HG03025 (cell line): ENCODE data around the gene RBP3.

Experiments
- ATAC-seq: cut with Tn5 transposase; IDR thresholded peaks from one replicate; pipeline ENCODE4 v1.9.1; 2021; ENCODE audit warnings: mild to moderate bottlenecking, moderate library complexity; ENCODE audit not compliant: unreplicated experiment, low FRiP score

The RBP3 gene

DNA sequence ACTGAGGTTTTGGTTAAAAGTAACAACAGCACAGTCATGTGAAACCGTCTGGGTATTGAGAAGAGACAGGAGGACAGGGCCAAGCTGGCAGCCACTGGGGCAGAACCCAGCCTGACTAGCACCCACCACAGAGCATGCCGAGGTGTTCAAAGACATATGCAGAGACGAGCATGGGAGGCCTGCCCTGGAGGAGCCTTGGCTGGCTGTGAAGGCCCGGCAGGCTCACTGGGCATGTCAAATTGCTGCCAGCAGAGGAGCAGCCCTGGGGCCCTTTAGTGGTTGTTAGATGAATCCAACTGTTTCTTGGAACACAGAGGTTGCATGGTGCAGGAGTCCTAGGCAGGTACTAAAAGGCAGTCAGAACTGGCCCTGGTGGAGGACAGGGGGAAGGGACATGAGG, 30.9 kb upstream of the RBP3 start:
- ATAC-seq, result no peak

DNA sequence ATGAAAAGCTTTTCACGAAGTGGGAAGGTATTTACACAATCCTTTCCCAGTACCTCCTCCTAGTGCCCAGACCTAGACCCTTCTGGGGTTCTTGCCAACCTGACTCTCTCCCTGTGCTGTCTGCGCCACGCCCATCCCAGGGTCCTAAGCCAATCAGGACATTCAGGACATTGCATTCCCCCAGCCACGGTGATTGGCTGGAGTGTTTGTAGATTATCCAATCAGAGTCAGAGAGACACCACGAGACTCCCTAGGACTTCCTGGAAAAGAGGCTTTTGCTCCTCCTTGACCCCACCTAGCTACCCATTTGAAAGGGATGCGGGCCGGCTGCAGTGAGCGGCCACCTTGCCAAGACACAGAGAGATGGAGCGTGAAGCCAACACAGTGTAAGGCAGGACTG, 29.5 kb upstream of the RBP3 start:
- no peak for ATAC-seq

DNA sequence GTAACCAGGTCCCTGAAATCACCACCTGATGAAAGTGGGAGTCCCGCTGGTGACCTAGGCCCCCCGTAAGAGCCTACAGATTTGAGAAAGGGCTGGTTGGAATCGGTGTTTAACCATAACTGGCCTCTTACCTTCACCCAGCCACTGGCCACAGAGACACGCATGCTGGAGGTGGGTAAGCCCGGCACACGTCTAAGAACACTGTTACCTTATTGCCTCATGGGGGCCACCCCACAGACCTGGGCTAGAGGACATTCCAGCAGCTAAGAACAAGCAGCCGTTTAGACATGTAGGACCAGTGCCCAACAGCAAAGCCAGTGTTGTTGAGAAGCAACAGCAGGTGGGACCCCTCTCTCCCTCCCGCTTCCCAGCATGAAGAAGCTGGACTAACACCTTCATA, 28.4 kb upstream of the RBP3 start:
- ATAC-seq, result no peak

DNA sequence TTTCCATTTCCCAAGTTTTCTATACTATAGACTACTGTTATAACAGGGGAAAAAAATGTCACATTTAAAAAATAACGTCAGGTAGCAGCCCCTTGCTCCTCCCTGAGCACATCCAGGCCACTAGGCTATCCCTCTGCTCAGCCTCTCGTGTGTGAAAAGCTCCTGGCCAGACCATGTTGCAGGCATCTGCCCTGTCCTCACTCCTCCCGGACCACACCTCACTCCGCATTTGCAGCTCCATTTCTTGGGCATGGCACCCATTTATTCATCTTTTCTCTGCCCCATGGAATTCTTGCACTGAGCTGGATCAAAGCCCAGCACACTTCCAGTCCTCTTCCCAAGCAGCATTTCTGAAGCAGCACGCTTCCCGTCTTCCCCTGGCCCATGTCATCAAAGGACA, 27.4 kb upstream of the RBP3 start:
- ATAC-seq, result no peak

DNA sequence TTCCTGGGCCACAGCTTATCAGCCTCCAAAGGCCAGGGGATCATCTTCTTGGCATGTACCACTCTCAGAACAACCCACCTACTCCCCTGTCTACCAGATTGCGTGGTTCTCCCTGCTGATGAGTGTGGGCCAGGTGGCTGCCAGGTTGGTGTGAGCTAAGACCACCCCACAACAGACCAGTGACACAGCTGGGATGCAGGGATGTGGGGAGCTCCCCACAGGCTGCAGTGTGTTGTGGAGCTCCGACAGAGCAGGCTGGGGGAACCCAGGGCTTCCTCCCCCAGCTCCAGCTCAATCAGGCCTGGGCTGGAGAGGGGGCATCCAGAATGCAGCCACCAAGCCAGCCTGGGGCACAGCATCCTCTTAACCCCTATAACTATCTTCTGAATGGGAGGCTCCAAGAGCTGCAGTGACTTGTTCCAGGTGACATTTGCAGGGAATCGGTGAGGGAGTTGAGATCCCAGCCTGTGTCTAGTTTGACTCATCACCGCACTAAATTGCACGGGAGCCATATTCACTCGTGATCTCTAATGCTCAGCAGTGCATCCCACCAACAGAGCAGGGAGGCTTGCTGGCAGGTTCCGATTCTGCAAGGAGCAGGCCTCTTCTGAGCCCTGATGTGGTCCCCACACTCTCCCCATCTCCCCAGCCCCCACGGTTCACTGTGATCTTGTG, 26.5 kb upstream of the RBP3 start:
- no peak for ATAC-seq

DNA sequence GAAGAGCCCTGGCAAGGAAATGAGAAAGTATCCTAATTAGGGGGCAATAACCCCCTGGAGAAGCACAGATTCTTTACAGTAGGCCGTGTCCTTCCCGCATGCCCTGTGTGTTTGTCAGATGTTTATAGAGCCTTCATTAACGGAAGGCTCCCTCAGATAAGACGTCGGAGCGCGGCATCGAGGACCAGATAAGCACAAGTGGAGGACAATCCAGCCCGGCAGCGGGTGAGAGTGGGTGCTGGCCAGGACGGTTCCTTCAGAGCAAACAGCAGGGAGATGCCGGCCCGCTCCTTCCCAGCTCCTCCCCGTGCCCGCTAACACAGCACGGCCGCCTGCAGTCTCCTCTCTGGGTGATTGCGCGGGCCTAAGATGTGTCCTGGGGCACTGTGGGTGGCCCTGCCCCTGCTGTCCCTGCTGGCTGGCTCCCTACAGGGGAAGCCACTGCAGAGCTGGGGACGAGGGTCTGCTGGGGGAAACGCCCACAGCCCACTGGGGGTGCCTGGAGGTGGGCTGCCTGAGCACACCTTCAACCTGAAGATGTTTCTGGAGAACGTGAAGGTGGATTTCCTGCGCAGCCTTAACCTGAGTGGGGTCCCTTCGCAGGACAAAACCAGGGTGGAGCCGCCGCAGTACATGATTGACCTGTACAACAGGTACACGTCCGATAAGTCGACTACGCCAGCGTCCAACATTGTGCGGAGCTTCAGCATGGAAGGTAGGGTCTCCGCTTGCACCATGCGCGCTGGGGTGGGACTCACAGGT, 25.7 kb upstream of the RBP3 start, which contains the start of gene GDF2:
GDF2 (plus strand) TSS at position 155 of the 762 bp plus-strand sequence; CDS start at position 370, 215 bp downstream.
- ATAC-seq, result no peak

DNA sequence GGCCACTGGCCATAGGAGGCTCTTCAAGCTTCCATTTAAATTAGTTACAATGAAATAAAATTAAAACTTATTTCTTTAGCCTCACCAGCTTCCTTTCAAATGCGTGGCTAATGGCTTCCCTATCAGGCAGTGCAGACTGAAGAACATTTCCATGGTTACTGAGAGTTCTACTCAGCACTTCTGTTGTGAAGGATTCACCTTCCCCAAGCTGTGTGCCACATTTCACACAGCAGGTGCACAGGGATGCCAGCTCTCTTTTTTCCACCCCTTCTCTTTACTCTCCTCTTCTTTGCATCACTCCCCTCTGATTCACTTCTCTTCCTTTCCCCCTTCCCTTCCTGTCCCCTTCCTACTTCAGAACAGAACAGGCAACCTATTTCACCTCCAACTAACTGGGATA, 25.1 kb upstream of the RBP3 start:
- no peak for ATAC-seq

DNA sequence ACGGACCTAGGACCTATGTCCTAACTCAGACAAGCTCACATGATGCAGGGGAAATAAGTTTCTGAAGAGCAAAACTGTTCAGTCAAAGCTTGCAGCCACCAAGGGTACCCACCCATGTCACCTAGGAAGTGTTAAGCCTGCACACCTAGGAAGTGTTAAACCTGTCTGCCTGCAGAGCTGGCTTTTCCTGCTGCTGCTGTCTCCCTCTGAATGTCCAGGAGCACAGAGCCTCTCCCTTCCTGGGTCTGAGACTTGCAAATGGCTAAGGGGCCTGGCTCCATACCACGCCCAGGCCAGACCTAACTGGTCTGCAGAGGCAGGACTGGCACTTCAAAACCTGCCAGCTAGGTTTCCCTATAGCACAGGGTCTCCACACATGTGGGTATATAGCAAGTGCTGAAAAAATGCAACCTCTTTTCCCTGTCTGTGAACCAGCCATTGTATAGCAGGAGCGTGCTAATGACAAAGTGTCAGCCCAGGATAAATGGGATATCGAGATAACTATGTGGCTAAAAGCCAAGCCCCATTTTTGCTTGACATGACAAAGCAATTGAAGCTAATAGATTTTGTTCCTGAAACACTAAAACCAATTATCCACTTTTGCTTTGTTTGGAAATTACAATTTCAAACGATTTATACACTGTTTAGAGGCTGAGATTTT, 24.4 kb upstream of the RBP3 start:
- ATAC-seq, result no peak

DNA sequence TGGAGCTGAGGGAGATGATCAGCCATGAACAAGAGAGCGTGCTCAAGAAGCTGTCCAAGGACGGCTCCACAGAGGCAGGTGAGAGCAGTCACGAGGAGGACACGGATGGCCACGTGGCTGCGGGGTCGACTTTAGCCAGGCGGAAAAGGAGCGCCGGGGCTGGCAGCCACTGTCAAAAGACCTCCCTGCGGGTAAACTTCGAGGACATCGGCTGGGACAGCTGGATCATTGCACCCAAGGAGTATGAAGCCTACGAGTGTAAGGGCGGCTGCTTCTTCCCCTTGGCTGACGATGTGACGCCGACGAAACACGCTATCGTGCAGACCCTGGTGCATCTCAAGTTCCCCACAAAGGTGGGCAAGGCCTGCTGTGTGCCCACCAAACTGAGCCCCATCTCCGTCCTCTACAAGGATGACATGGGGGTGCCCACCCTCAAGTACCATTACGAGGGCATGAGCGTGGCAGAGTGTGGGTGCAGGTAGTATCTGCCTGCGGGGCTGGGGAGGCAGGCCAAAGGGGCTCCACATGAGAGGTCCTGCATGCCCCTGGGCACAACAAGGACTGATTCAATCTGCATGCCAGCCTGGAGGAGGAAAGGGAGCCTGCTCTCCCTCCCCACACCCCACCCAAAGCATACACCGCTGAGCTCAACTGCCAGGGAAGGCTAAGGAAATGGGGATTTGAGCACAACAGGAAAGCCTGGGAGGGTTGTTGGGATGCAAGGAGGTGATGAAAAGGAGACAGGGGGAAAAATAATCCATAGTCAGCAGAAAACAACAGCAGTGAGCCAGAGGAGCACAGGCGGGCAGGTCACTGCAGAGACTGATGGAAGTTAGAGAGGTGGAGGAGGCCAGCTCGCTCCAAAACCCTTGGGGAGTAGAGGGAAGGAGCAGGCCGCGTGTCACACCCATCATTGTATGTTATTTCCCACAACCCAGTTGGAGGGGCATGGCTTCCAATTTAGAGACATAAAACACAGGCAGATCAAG, 22.6 kb upstream of the RBP3 start:
- no peak for ATAC-seq

DNA sequence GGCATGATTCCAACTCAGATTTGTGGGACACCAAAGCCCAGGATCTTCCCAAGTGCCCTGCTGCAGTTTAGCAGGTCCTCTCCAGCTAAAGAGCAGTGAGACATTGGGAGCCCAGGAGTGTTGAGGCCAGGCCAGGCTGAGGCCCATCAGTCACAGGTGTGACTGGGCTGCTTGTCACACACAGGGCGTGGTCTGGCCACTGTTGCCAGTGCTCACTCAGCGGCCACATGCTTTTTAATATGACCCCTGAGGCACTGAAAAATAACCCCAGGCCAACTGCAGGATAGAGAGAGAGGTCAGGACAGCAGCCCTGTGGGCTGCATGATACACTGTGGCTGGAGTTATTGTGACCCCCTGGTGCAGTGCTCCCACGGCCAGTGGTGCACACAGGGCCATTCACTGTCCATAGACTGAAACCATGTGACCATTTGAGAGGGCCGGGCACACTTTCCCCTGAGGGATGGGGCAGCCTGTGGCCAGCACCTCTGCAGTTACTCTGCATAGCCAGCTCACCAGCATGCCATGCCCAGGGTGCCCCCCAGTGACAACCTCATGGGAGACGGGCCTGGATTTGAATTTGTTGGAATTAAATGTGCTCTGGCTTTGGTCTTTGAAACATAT, 21.7 kb upstream of the RBP3 start:
- ATAC-seq, result no peak

DNA sequence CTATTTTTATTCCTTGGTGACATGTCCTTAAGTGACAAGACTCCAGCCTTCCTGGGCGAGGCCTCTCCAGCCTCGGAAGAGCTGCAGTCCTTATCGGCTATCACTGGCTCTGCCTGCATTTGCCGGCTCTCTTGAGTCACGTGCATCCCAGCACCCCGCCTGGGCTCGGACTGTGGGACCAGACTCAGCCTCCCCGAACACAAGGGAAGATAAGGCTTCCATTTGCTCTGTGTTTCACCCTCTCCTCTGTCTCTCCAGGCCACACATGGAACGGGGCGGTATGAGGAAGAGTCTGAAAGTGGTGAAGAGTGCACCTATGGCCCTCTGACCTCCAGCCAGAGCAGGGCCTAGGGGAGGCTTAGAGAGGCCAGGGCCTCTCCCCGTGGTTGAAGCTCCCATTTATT, 21.2 kb upstream of the RBP3 start:
- ATAC-seq, result no peak

DNA sequence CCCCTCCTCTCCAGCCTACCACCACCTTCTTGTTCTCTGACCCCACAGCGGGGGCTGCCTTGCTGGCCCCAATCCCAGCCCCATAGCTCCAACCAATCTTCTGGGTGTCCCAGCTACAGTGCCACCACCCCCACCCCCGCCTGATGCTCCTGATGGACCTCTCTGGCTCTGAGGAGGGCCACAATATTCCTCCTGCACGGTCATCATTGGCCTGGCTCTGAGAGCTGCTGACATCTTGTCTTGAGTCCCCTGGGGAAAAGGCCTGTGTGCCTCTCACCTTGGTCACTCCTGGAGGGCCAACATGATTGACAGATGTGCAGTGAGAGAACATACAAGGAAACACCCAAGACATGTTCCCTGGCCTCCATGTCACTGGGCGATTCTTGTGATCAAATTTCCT, 18.3 kb upstream of the RBP3 start:
- ATAC-seq, result no peak

DNA sequence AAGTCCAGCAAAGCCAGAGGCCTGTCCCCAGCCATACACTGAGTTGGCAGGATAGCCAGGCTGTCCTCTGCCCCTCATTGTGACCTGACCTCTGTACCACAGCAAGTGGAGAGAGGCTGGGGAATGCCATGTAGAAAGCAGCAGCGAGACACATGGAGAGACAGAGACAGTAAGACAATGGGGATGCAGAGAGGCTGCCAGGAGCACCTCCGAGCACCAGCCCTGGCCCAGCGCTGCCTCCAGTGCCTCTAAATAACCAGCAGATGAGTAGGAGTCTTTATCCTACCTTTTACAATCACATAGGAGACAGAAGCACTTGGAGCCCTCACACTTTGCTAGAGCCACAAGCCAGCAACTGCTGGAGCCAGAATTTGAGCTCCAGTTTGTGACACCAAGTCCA, 17.8 kb upstream of the RBP3 start:
- no peak for ATAC-seq

DNA sequence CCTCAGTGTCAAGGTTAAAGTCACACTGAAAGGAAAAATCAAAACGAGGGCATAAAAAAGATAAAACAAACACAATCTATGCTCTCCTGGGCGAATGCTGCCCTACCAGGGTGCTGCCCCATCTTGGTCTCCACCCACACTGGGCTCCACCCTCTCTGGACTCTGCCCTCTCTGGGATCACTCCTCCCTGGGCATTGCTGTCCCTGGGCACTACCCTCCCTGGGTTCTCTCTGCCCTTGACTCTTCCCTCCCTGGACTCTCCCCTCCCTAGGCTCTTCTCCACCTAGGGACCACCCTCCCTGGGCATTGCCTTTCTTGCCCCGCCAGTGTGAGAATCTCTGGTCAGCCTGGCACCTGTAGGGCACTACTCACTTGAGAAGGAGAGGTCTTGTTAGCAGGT, 17.4 kb upstream of the RBP3 start:
- no peak for ATAC-seq

DNA sequence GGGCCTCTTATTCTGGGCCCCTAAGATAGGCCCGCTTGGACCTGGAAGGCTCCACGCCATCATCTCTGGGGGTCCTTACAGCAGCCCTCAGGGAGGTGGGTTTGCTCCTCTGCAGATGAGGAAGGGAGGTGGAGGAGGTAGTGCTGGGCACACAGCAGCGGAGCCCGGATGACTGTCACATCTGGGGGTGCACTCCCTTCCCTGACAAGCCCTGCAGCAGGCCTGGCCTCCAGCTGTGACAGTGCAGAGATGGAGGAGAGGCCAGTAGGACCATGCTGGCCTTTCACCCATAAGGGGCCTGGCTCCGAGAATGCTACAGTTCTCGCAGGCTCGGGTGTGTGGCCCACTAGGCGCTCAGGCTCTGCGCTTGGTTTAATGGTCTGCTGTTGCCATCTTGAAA, 16.7 kb upstream of the RBP3 start:
- ATAC-seq, result no peak

DNA sequence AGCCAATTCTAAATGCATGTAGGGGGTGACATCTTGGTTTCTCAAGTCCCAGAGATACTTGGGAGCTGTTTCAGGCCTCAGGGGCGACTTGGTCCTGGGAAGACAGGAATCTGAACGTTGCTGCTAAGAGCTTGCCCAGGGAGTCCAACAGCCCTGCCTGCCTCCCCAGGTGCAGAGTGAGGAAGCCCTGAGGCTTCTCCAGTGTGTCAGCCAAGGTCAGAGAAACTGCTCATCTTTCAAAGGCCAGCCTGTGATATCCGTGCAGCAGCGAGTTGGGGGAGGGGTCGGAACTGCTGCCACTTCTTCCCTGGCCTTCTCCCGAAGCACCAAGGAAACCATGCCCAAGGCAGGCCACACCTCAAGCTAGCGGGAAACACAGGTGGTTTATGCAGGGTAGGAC, 16.2 kb upstream of the RBP3 start:
- no peak for ATAC-seq

DNA sequence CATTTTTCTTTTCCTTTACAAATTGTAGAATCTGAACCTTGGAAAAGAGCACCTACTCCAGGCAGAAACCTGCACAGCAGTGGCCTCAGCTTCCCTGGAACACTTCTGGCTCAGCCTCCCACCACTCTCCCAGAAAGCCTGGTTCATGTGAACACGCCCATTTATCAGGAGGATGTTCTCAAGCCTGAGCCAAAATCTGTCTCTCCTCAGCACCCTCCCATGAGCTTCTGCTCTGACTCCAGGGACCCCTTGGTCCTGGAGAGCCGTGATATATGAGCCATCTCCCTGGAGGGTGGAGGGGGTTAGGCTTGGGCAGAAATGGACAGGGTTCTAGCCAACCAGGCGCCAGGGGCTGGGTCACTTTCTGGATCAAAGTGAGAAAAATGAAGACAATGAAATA, 15.8 kb upstream of the RBP3 start:
- no peak for ATAC-seq

DNA sequence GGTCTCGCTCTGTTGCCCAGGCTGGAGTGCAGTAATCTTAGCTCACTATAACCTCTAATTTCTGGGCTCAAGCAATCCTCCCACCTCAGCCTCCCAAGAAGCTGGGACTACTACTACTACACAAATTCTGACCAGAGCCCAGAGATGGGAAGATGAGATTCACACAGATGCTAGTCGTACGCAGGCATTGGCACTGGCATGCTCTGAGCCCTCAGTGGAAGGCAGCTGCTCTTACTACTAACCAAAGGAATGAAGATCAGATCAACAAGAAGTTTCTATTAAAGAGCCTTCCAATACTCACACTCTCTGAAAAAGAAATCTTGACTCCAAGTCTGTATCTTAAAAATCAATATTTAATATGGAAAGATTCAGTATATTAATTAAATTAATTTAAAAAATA, 15.2 kb upstream of the RBP3 start:
- ATAC-seq, result no peak

DNA sequence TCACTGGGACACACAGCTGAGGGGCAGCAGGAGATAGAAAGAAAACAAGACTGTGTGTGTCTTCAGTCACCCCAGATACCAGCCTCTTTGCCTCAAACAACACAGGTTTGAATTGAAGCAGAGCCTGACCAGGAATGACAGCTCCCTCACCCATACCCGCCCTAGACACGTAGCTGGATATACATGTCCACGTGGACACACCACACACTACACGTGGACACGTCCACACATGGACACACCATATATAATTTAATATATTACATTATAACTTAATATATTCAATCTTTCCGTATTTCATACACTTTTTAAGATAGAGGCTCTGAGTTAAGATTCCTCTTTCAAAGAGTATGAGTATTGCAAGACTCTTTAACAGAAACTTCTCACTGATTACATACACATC, 14.6 kb upstream of the RBP3 start:
- ATAC-seq, result no peak
